Epidermal melanocyte (primary cell): ENCODE data around the gene PARP16.

Experiments
- DNase-seq: peaks from one replicate; pipeline ENCODE4 v3.0.0; 2011; ENCODE audit warnings: low spot score; ENCODE audit not compliant: insufficient read length

PARP16 gene

GRCh38 chr15:65277015-65277414 is 9.7 kb downstream of the PARP16 start:
- no peak for DNase-seq

GRCh38 chr15:65275728-65276126 is 11.0 kb downstream of the PARP16 start:
- no peak for DNase-seq

GRCh38 chr15:65275104-65275727 is 11.5 kb downstream of the PARP16 start:
- DNase-seq, result no peak

- DNase-seq, result peak; percentile 74
These were observed 15.7 kb downstream of the PARP16 start for GRCh38 chr15:65270811-65271545.

- DNase-seq, result no peak
These were observed 18.3 kb downstream of the PARP16 start for GRCh38 chr15:65268411-65268810.

GRCh38 chr15:65266469-65266868 is 20.2 kb downstream of the PARP16 start:
- DNase-seq, result no peak

GRCh38 chr15:65264863-65265430 is 21.7 kb downstream of the PARP16 start:
- DNase-seq, result no peak

- no peak for DNase-seq
These were observed 23.4 kb downstream of the PARP16 start for GRCh38 chr15:65263313-65263712.

- DNase-seq, result no peak
These were observed 25.7 kb downstream of the PARP16 start for GRCh38 chr15:65260968-65261367.

GRCh38 chr15:65259367-65259797 is 27.3 kb downstream of the PARP16 start:
- no peak for DNase-seq

GRCh38 chr15:65258375-65259262 is 28.1 kb downstream of the PARP16 start:
- no peak for DNase-seq

GRCh38 chr15:65255486-65256140 is 31.1 kb downstream of the PARP16 start:
- no peak for DNase-seq

- DNase-seq, result no peak
These were observed 31.9 kb downstream of the PARP16 start for GRCh38 chr15:65254758-65255157.

- no peak for DNase-seq
These were observed 32.3 kb downstream of the PARP16 start for GRCh38 chr15:65254356-65254755.

GRCh38 chr15:65249641-65250040 is 37.0 kb downstream of the PARP16 start:
- DNase-seq, result no peak

- no peak for DNase-seq
These were observed 38.0 kb downstream of the PARP16 start for GRCh38 chr15:65248511-65249255.

- no peak for DNase-seq
These were observed 39.7 kb downstream of the PARP16 start for GRCh38 chr15:65246939-65247338.

GRCh38 chr15:65246026-65246714 is 40.5 kb downstream of the PARP16 start:
- no peak for DNase-seq

GRCh38 chr15:65245096-65245856 is 41.4 kb downstream of the PARP16 start:
- no peak for DNase-seq
